ENCODE measurements around the gene LDLRAD4.
"Not testable (repeated sequence)": the region's sequence is repeated elsewhere in the genome, so short reads cannot be mapped to it uniquely, and the experiment has no call there.

LDLRAD4 gene

DNA sequence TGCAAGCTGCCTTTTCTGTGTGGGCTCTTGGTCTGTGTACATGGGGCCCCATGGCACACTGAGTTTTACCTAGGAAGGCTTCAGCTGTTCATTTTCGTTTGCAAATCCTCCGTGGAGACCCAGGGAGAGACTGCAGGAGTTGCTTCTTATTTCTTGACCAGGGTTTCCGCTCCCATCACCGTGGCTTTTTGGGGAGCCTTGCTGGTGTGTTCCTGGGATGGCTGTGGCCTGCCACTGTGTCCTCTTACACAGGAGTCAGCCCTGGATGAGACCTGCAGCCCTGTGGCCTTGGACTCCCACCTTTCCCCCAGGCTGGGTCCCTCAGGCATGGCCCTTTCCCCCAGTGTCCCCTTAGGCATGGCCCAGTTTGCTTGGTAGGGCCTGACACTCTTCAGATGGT is 370.8 kb downstream of the LDLRAD4 start:
- no peak for DNase-seq (ENCODE audit: low read depth in 3 of 3)

DNA sequence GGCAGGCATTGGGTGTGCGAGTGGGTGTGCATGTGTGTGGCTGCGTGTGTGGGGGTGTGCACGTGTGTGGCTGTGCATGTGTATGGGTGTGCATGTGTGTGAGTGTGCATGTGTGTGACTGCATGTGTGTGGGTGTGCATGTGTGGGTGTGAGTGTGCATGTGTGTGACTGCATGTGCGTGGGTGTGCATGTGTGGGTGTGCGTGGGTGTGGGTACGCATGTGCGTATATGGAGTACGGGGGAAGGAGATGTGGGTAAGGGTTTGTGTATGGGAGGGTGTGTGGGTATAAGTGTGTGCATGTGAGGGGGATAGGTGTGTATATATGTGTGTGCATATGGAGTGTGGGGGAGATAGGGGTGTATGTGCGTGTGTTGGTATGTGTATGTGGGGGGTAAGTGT is 371.4 kb downstream of the LDLRAD4 start:
- DNase-seq (ENCODE audit: low read depth in 3 of 3), result no peak

DNA sequence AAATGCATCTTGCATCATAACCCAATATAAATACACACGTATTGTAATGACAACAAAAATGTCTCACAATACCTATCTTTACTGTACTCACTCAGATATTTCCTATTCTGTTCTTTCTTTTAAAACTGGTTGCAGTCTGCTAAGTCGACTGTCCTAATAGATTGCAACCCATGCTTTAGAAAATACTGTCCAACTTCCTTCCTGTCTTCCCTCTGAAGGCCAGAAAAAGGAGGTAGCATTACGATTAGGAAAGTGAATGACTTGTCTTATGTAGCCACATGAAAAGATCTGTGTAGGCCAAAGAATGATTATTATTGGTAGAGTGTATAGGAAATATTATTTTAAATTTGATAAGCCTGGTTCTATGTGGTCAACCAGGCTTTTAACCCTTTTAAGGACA is 373.7 kb downstream of the LDLRAD4 start:
- no peak for DNase-seq (ENCODE audit: low read depth in 3 of 3)

DNA sequence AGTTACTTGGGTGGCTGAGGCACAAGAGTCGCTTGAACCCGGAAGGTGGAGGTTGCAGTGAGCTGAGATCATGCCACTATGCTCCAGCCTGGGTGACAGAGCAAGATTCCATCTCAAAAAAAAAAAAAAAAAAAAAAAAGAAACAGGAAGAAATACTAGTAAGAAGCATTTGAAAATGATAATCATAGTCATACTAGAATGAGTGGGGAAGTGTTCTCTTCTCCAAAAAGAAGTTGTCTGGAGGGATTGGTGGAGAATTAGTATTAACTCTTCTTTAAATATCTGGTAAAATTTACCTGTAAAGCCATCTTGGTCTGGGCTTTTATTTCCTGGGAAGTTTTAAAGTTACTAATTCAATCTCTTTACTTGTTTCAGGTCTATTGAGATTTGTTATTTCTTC is 376.0 kb downstream of the LDLRAD4 start:
- DNase-seq (ENCODE audit: low read depth in 3 of 3), result no peak

DNA sequence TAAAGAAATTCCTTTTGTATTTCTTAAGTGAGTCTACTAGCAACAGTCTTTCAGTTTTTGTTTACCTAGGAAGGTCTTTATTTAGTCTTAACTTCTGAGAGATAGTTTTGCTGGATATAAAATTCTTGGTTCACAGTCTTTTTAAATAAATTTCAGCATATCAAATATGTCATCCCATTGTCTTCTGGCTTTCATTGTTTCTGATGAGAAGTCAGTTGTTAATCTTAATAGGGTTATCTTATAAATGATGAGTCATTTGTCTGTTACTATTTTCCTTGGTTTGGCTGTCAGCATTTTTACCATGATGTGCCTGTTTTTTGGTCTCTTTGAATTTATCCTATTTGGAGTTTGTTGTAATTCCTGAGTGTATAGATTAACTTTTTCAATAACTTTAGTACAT is 378.5 kb downstream of the LDLRAD4 start:
- DNase-seq (ENCODE audit: low read depth in 3 of 3), result no peak

DNA sequence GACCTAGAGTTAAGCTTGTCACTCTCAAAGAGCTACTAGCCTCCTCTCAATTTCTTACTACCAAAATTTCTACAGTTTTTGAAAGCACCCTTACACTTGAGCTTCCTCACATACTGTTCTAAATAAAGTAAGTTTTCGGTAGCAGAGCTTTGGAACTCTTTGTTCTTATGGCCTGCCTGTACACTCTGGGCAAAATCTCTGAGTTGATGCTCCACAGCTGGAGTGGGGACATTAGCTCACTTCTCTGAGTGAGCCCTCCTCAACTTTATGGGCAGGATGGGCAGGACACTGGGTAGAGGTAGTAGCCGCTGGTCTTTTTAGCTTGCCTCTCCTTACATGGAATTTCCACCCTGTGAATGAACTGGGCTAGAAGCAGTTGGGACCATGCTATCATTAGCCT is 380.0 kb downstream of the LDLRAD4 start:
- DNase-seq (ENCODE audit: low read depth in 3 of 3), result no peak

DNA sequence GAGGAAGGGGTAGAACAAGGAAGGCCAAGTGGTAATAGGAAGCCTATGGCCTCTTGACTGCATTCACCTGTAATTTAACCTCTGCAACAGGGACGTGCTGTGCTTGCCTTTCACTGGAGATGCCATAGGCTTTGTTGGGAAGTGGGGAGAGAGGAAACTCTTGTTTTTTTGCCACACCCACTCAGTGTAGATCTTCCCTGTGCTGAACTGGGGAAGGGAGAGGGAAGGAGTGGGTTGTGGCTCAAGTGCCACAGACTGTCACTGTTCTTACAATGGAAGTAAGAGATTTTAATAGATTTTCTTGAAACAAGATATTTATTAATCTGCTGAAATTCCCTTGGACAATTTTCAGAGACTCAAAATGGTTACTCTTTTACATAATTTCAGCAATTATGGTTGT is 380.5 kb downstream of the LDLRAD4 start:
- no peak for DNase-seq (ENCODE audit: low read depth in 3 of 3)

DNA sequence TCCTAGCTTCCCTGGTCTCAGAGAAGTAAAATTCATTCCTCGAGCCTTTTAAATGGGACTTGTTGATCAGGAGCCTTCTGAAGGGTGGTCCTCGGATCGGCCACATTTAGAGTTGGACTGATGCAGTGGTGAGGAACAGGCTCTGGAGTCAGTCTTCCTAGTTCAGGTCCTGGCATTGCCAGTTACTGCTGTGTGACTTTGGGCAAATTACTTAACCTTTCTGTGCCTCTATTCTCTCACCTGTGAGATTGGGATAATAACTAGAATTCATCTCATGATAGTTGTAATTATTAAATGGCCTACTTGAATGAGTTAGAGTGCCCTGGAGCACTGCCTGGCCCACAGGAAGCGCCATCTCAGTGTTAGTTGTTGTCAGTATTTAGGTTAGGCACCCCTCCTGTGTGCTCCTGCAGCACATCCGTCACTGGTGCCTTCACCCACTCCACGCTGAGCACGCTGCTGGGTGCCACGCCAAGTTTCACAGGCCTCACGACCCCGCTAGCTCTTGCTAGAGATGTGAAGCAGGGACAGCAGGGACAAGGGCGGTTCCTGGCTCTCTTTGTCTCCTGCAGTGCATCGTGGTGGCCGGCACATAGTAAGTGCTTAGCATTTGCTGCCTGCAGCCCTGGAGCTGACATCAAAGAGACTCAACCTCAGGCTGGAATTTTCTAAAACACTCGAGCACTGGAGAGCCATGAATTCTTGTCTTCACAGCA is 384.9 kb downstream of the LDLRAD4 start:
- no peak for DNase-seq (ENCODE audit: low read depth in 3 of 3)

DNA sequence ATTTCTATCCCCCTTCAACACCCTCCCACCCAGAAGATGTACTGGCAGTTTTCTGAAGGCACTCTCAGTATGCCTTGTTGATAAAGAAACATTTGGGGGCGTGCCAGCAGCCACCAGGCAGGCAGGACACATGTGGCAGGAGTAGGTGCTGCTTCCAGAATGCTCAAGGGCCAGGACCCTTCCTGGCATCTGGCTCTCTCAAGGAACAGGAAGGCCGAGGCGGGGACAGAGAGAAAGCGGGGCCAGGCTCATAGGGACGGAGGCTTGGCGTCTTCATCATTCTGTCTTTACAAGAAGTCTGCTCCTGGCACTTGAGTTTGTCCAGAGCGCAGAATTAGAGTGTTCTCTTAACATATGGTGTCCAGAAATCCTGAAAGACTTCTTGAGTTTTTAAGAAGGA is 386.2 kb downstream of the LDLRAD4 start:
- DNase-seq (ENCODE audit: low read depth in 3 of 3), result no peak

DNA sequence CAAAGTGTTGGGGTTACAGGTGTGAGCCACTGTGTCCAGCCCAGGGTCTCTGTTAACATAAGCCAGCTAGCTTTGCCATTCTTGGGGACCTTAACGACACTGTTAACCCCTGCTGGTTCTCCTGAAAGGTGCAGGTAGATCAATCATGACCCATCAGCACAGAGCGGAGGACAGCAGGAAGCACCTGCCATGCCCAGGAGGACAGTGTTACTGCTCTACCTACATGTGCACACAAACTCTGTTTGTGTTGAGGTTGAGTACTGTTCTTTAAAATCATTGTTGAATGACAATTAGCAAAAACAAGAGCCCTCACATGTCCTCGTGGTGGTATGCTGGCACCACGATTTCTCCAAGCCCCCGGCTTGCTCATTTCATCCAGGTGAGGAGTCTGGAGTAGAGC is 386.9 kb downstream of the LDLRAD4 start:
- no peak for DNase-seq (ENCODE audit: low read depth in 3 of 3)

DNA sequence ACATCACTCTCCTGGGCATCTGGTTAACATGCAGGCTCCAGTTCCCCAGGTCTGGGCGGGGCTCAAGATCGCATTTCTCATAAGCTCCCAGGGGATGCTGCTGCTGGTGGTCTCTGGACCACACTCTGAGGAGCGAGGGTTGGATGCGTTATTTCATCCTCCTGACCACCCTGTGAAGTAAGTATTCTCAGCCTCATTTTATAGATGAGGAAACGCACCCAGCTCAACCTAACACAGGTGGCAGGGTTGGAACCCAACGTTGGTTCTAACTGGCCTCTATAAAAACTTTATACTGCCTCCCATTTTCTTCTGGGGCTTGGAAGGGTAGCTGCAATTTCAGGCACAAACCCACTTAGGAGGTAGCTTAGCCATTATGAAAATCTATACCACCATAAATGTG is 387.3 kb downstream of the LDLRAD4 start:
- no peak for DNase-seq (ENCODE audit: low read depth in 3 of 3)

DNA sequence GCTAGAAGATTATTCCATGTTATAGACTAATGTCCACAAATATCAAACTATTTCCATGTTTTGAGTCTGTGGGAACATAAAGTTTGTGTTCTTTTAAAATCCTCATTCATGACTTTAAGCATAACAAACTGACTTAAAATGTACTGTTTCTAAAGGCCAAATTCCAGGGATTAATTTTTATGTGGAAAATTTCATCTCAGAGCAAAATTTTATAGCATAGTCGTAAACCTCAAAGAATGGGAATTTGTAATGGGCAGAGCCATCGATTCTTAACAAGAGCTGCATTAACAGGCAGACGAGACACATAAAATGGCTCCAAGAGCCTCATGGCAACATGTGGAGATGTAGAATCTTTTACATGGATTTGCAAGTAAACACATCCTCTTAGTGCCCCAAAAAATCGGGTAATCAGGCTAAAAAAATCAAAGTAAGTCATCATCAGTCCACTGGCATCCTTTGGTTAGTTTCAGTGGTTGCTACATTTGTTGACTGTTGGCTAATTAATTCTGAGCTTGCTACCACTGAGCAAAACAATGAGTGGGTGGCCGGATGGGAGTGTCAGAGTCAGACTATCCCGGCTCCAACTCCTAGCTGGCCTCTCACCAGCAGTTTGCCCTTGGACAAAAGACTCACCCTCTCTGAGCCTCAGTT is 388.2 kb downstream of the LDLRAD4 start:
- no peak for DNase-seq (ENCODE audit: low read depth in 3 of 3)

DNA sequence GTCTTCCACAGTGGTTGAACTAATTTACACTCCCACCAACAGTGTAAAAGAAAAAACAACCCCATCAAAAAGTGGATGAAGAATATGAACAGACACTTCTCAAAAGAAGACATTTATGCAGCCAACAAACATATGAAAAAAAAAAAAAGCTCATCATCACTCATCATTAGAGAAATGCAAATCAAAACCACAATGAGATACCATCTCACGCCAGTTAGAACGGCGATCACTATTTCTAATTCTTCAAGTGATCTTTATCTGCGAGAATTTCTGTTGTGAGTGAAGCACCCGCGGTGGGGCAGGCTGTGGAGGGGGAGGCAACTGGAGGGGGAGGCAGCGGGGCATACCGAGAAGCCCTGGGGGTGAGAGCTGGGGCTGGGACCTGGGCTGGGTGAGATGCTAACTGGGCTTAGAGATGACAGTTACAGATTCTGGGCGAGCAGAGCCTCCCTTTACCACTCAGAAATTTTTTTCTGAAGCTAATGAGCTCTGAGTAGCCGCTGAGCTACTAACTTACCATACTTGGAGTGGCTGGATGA is 389.5 kb downstream of the LDLRAD4 start:
- DNase-seq (ENCODE audit: low read depth in 3 of 3), result not testable (repeated sequence)

DNA sequence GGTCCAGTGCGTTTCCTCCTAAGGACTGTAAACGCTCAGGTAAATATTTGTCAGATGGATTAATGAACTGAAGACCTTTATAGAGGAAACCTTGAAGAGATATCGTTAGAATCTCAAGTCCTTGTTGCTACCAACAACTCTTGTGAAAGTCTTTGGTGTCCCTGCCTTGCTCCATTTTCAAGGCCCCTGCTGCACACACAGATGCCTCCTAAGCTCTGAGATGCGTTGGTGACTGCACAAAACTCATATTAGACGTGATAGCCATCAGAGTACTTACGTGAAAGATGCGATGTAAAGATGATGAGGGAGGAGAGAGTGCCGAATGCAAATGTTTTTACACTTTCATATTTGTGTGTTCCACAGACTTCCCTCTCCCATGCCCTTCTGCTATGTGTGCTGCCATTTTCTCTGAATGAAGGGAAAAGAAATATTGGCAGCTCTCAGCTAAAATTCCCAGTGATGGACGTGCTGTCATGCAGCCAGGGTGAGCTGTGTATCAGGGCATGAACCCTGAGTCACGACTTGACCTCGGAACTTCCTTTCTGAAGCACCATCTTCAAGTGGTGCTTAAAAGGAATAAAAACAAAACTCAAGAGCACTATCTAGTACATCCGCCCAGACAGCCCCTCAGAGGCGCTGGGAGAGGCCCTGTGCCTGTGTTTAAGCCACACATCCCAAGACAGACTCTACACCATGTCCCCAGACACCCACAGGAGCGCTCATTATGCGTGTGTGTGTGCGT is 390.4 kb downstream of the LDLRAD4 start:
- peak in 1 of 3 experiments; percentile 34 for DNase-seq (ENCODE audit: low read depth in 3 of 3)

DNA sequence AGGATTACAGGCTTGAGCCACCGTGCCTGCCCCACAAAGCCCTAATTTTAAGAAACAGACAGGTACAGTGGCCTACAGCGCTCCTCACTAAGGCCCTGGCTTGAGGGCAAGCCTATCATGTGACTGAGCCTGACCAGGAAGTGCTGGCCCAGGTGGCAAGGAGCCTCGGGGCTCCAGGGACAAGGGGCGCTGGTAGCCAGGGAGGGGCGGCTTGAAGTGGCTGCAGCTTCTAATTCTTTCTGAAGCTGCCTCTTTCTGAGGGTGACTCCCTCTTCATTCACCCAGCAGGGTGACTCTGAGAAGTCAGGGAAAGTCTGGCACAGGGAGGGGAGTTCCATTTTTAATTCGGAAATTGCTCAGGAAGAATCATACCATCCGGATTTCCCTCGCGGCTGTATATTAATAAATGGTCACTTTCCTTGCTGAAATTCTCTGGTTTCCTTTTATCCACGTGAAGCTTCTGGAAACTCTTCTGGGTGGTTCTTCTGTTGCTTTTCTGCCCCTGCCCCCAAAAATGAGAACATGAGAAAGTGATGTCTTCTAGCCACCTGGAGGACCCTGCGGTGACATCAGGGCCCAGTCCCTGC is 392.1 kb downstream of the LDLRAD4 start:
- DNase-seq (ENCODE audit: low read depth in 3 of 3), result no peak

DNA sequence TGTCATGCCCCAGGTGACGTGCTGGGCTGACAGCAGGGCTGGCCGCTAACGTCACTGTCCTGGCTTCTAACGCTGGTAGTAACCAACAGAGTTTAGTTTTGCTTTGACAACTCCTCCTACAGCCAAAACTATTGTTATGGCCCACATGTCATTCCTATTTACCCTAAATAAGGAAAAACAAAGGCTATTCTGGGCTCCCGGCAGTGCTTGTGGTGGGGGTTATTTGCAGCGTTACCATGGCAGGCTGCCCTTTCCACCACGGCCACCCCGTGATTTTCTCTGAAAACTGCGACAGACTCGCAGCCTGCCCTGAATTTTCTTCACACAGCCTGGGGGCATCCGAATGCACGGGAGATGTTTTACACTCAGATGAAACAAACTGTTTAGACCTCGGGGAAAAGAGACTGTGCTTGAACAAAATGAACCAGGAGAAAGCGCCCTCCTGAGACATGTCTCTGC is 392.6 kb downstream of the LDLRAD4 start:
- no peak for DNase-seq (ENCODE audit: low read depth in 3 of 3)

DNA sequence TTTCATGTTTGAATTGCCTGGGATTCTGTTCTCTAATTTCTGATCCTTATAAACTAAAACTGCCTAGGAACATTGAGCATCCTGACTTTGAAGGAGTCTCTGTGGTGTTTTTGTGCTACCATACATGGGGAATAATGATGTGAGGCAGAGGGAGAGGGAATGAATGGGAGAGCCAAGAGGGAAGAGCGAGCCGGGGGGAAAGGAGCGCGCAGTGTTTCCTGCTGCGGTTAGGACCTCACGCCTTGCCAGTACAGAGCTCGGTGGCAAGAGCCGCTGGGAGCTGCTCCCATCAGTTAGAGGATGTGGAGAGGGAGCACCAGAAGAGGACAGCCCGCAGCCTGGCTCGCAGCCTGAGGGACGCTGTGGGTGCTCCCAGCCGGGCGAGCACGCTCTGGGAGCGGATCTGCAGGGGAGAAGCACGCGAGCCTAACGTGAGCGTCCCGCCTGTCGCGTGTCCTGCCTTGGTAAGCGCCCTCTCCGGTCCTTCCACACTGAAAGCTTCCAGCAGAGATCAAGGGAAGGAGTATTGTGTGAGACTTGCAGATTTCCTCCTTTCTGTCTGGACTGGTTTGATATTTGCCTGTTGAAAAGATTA is 393.1 kb downstream of the LDLRAD4 start:
- DNase-seq (ENCODE audit: low read depth in 3 of 3), result no peak

DNA sequence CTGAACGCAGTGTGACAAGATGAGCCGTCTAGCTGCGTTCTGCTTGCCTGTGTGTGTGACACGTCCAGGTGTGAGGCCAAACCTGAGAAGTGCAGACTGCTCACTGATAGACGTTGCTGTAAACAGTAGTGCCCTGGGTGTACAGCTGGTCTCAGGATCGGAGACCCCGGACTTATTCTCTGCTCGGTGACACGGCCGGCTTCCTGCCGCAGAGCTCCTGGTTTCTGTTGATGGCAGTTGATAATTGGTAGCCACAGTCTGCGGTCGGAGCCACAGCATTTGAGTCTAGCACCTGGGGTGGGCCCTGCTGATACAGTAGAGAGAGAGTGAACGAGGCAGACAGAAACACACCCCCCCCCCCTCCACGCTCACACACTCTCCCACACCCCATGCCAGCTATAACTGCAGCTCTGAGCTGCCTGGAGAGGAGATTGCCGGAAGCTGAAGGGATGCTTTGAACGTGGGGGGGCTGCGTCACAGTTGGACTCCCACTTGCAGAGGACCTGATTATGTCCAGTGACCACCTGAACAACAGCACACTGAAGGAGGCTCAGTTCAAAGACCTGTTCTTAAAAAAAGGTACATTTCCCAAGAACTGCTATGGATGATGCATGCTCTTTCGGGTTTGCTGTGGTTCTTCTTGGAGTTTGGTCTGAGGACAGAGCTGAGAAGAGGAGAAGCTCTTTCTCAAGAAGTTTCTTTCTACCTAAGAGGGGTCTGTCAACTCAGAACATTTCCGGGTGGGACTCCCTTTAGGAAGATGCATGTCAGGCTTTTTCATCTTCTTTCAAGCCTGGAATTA is 393.8 kb downstream of the LDLRAD4 start:
- peak; percentile 39 to 75 (median 45) for DNase-seq (ENCODE audit: low read depth in 3 of 3)

DNA sequence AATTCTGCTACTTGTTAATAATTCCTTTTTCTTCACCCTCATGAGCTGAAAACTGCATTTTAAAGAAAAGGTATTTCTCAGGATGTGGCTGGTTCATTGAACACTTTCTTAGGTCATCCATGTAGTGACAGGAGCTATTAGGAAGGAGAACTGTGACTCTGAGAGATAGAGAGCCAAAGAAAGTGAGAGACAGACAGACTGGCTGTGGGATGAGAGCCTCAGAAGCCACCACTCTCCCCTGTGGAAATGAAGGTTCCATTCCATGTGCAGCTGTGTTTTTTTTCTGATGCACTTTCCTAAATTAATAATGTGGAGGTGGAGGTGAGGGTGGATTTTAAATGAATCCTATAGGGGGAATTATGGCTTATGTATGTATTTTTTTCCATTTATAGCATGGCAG is 394.5 kb downstream of the LDLRAD4 start:
- DNase-seq (ENCODE audit: low read depth in 3 of 3), result no peak

DNA sequence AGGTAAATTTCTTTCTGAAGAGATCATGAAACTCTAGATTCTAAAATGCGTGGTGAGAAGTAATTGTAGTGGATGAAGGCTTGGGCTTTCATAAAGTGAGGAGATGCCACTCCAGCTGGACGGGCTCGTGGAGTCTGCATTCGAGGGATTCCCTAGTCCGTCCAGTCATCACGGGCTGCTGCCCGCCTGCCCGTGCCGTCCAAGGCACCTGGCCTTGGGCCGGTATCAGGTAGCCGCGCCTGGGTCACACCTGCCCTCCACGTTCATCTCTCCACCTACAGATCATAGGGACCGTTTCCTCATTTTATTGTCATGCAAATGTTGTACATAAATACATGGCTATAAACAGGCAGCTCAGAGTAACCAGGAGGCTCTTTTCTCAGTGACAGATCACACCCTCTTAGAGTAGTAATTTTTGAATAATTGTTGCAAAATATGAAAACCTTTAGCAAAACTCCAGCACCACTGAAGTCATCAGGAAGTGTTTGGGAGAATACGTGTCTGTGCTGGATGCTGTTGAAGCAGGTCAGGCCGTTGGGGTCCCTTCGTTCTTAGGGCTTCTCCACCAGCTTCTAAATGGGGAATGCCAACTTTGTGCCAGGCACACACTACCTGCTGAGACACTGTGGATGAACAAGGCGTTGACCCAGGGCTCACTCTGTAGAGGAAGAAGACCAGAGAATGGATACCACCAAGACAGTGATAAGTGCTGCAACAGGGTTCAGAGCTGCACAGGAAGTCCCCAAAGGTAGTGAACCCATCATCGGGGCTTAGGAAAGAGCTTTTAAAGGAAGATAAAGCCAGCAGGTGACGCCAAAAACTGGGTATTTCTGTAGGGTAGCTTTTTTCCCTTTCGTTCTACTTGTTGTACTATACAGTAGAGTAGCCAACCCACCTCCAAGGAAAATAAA is 395.3 kb downstream of the LDLRAD4 start:
- no peak for DNase-seq (ENCODE audit: low read depth in 3 of 3)
